Embryonic facial prominence (tissue), 1 donor: ENCODE measurements around the gene MAPK1.
"Not testable (repeated sequence)": the region's sequence is repeated elsewhere in the genome, so short reads cannot be mapped to it uniquely, and the experiment has no call there.

Experiments used
- DNase-seq: peaks from one replicate; pipeline ENCODE4 v3.0.0-alpha.2; 2016; ENCODE audit errors: extremely low spot score

MAPK1 gene

GRCh38 chr22:21790849-21791610 is 76.4 kb downstream of the MAPK1 start:
- not testable (repeated sequence) for DNase-seq

DNA sequence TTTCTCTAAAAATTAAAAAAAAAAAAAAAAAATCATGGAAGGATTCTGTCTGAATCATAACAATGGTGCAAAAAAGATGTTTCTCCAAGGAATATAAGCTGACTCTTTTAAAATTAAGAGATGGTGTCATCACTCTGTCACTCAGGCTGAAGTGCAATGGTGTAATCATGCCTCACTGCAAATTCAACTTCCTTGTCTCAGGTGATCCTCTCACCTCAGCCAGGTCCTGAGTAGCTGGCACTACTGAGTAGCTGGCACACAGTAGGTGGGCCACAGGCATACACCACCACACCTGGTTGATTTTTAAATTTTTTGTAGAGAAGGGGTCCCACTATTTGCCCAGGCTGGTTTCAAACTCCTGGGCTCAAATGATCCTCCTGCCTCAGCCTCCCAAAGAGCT is 77.1 kb downstream of the MAPK1 start:
- no peak for DNase-seq

DNA sequence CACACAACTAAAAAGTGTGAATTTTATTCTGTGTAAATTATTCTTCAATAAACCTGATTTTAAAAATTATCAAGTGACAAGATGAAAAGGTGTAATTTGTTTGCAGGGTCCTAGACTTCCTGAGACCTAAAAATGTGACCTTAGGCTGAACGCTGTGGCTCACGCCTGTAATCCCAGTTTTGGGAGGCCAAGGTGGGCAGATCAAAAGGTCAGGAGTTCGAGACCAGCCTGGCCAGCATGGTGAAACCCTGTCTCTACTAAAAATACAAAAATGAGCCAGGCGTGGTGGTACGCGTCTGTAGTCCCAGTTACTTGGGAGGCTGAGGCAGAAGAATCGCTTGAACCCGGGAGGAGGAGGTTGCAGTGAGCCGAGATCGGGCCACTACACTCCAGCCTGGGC is 79.9 kb downstream of the MAPK1 start:
- DNase-seq: not testable (repeated sequence)

GRCh38 chr22:21780259-21780658 is 87.2 kb downstream of the MAPK1 start:
- DNase-seq: no peak

DNA sequence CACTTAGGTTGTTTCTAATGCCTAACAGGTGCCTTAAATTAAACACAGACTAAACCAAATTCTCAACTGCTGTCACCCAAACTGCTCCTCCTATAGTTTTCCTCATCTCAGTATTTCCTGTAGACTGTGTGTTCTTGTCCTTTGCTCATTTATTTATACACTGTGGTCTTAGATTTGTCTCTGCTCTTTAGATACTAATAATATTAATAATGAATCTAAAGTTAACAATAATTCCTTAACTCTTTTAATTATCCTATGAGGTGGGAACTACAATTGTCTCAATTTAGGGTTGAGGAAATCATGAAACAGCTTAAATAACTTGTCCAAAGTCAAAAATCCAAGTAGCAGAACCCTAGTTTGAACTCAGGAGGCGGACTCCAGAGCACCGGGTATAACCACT is 88.0 kb downstream of the MAPK1 start:
- no peak for DNase-seq

DNA sequence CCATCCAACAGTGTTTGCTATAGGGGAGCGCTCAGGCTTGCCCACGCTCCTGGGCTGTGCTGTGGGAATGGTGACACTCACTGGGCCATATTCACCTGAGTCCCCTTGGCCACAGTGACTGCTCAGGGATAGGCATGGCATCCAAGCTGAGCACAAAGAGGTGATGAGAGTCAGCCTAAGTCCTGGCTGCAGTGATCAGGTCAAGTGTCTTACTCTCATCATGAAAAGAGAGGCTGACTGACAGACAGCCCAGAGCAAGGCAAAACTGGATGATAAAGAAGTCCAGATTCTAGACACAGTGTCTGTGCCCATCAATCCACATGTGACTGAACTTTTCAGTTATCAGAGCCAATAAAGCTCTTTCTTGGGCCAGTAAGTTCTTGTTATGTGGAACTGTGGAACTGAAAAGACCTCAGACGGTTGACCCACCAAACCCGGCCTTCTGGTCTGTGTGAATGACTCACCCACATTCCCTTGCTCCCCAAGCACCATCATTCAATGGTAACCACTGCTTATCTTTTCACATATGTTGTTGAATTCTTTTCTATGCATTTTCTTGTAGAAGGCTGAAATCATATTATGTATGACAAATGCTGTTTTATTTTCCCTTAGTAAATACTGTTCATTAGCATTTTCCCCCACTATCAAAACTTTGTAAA is 88.6 kb downstream of the MAPK1 start:
- no peak for DNase-seq

DNA sequence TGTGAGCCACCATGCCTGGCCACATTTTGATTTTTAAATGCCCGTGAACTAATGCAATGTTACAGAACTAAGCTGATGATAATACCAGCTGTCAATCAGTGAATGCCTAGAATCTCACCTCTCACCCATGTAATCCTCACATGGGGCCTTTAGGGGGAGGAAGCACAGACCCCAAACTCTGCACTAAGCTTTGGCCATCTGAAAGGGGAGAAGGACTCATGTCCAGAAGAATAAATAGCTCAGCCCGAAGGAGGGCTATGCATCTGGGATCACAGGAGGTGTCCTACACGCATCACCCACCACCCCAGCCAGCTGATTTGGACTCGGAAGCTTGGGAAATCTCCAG is 95.8 kb downstream of the MAPK1 start:
- no peak for DNase-seq

- no peak for DNase-seq
Observed at GRCh38 chr22:21768435-21768834, 99.0 kb downstream of the MAPK1 start.

GRCh38 chr22:21766691-21767462 is 100.6 kb downstream of the MAPK1 start:
- no peak for DNase-seq

DNA sequence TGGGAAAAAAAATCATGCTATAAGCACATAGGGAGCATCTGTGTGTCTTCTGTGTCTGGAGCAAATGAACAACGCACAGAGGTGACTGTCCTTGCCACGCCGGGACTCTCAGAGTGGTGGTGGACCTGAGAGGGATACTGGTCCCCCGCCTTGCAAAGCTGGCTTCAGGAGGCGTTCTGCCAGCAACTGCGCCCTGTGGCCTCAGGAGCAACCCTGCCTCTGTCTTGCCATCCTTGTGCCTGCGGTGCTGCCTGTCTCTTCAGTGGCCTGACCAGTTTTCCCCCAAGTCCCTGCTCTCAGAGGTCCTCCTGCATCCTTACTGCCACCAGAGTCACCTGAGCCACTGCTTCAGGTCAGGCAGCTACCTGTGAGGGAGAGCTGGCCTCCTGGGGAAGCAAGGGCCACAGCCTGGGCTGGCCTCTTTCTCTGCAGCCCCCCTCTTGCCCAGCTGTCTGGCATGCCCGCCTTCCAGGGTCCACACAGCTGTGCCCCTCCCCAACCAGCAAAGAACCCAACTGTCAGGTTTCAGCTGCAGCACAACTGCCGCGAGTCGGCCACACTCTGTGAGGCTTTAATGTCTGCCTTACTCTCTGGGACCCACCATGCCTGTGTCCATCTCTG is 101.4 kb downstream of the MAPK1 start:
- DNase-seq: no peak

DNA sequence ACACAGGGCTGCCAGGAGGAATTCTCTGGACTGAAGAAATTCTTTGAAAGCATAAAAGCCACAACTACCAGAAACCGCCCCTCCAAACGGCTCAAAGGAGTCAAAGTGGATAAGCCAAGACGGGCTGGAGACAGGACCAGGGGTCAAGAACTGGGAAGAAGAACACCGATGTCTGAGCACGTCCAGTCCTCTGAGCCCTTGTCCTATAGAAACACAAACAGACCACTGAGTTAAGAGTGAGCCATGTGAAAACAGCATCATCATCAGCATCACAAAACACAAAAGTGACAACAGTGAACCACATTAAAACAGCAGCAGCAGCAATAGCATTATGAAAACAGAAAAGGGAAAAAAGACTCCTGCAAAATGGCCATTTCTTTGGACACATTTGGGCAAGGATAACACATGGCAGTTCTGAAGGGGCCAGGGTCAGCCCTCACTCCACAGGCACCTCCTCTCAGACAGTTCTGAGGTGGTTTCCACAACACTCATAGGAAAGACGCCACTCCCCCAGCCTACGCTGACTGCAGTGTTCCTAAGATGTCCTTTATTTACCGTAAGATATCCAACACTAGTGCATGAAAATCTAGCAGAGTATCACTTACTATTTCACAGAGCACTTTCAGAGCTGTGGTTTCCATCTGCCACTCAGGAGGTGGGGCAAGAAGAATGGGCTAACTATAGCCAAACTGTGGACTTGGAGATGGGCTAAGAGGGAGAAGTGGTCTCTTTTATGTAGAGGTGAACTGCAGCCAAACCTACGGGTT is 103.2 kb downstream of the MAPK1 start:
- no peak for DNase-seq

DNA sequence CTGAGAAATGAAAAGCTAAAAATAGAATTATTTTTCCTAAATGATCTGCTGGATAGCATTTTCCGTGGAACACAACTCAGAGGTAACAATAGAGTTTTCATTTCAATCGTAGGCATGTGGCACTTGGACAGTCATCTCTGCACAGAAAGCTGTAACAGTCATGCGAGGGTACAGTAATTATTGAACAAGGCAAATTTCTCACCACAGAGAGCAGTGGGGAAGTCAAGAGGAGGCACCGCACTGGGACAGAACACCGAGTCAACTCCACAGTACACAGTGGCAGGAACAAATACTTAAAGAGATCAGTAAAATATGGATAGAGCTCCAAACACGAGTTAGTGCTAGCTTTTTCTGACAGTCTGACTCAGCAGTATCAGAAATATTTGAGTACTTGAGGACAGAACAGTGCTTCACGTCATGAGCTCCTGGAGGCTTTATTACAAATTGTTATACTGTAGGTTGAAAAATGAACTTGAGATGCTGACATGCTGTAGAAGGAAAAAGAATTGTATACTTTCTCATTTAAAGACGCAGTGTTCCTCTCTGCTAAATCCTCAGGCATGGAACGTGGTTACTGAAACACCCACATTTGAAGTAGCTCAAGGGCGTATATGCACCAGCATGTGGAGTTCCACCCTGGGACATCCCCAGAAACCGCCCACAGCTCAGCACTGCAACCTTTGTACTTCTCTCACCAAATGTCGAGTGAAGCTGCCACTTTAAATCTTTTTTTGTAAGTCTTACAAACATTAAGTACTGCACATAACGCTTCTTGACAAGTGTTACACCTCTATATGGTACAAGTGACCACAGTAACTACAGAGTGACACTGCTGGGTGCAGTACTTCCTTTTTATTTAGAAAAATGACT is 104.5 kb downstream of the MAPK1 start:
- DNase-seq: no peak

GRCh38 chr22:21761994-21762680 is 105.3 kb downstream of the MAPK1 start:
- DNase-seq: no peak

- DNase-seq: no peak
Observed at GRCh38 chr22:21761086-21761485, 106.4 kb downstream of the MAPK1 start.

- DNase-seq: no peak
Observed at GRCh38 chr22:21760640-21761039, 106.8 kb downstream of the MAPK1 start.

DNA sequence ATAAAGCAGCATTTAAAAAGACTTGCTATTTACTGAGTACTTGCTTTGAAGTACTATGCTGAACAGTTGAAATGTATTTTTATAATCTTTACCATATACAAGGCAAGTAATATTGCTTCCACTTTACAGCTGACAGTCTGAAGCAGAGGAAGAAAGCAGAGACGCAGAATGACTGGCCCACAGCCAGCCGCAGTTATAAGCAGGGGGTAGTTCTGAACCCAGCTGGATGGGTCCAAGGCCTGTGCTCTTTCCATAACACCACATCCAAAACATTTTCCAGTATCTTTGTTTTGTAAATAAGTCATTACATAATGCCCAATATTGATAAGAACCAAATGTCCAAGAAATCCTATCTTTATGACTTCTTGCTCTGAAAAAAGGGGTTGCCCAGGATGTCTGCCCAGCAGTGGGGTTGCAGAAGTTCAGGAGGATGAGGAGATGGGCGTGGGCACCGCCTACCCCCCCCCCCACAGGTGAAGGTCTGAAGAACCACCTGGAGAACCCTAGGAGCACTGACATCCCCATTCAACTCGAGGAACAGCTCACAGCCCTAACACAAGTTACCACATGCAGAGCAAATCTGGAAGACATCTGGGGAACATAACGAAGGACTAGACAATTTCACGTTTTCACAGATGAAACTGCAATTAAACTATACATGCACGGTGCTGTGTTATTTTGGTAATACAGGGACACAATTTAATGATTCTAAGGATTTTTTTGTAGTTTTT is 107.6 kb downstream of the MAPK1 start:
- DNase-seq: no peak

DNA sequence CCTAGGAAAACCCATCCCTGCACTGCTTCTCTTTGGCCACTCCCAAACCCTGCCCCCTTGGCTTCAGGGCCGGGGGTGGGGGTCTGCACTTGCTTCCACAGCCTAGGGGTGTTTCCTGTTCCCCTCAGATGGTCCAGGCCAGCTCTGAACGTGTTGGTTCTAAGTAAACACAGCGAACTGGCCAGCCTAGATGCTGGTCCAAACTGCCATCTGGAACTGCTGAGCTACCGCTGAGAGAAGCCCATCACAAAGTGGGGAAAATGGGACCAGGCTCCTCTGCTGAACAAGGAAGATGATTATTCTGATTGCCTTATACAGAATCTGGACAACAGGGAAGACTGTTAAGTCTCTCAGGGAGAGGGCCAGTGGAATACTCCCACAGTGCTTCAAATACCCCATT is 108.4 kb downstream of the MAPK1 start:
- DNase-seq: no peak

- no peak for DNase-seq
Observed at GRCh38 chr22:21758091-21758864, 109.2 kb downstream of the MAPK1 start.

DNA sequence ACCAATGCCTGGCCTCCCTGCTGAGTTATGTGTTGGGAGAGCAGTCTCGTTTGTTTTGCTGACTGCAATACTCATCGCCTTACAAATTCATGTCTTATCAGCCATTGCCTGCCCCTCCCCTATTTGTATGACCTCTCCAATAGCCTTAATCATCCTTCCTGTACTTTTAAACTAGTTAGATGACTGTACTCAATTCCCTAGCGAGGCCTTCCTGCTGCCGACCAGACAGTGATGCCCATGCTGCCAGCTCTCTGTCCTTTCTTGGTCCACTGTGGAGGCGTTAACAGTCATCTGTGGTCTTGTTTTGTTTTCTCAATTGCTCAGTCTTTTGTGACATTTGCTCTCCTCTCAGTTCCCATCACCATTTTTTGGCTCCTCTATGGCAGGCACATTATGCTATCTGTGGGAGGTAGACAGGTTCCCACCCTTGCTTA is 111.6 kb downstream of the MAPK1 start:
- DNase-seq: no peak
